Lung (tissue), 12 donors: Measurements from ENCODE around the gene SLC12A7. TPM values are rescaled to one million over a fixed set of nuclear protein-coding genes. Genes with fewer than 3 reads are reported as not detected.

Source experiments
- ATAC-seq: fragments of 200-7000 bp; cut with Tn5 transposase; one replicate; pipeline ENCODE4 v1.9.1; 2020; ENCODE audit warnings: moderate number of reproducible peaks; ENCODE audit not compliant: insufficient read depth, low FRiP score
- DNase-seq, 3 donors: peaks; one replicate each; pipeline ENCODE4 v3.0.0-alpha.2; 2013 to 2017
- H3K27ac ChIP-seq, 2 donors: one replicate each; pipeline ENCODE4 v1.5.1; 2013; ENCODE audit warnings: mild to moderate bottlenecking in 2 of 2, moderate library complexity in 2 of 2, control low read depth in 1 of 2, inconsistent platforms in 1 of 2, low read depth in 1 of 2, low read length in 1 of 2
- H3K27me3 ChIP-seq, 3 donors: one replicate each; pipeline ENCODE4 v1.5.1; 2013; ENCODE audit warnings: low read length in 2 of 3; ENCODE audit not compliant: control insufficient read depth in 3 of 3, insufficient read depth in 3 of 3
- H3K36me3 ChIP-seq, 4 donors: one replicate each; pipeline ENCODE4 v1.5.1; 2013; ENCODE audit warnings: low read length in 4 of 4, mild to moderate bottlenecking in 1 of 4, moderate library complexity in 1 of 4; ENCODE audit not compliant: control insufficient read depth in 4 of 4, insufficient read depth in 4 of 4
- H3K4me1 ChIP-seq, 5 donors: one replicate each; pipeline ENCODE4 v1.5.1; 2013; ENCODE audit warnings: low read length in 5 of 5, mild to moderate bottlenecking in 2 of 5, moderate library complexity in 1 of 5; ENCODE audit not compliant: control insufficient read depth in 5 of 5, insufficient read depth in 5 of 5
- H3K4me3 ChIP-seq: one replicate; pipeline ENCODE4 v1.5.1; 2013; ENCODE audit warnings: mild to moderate bottlenecking, control low read depth, moderate library complexity
- H3K9ac ChIP-seq, 2 donors: one replicate each; pipeline ENCODE4 v1.5.1; 2013; ENCODE audit warnings: low read length in 2 of 2, control low read depth in 1 of 2; ENCODE audit not compliant: insufficient read depth in 1 of 2
- H3K9me3 ChIP-seq, 4 donors: one replicate each; pipeline ENCODE4 v1.5.1; 2013; ENCODE audit warnings: low read length in 3 of 4, mild to moderate bottlenecking in 1 of 4, moderate library complexity in 1 of 4; ENCODE audit not compliant: control insufficient read depth in 4 of 4, insufficient read depth in 3 of 4
- WGBS, 2 donors: extraction: QIAGEN DNeasy Blood & Tissue Kit; methylation state at CpG; one replicate each; pipeline ENCODE4 v1.1.7; 2013; 5-methylcytosine and 5-hydroxymethylcytosine counted together
- polyA plus RNA-seq, 2 donors: library from polyadenylated mRNA; stranded (reverse); fragments of 200-250 nt; gene quantifications; one replicate each; pipeline ENCODE4 v1.2.1, GENCODE V29; 2013
- total RNA-seq, 2 donors: library from RNA; depleted of rRNA in 1 of 2; stranded (reverse); fragments of >200 nt in 1 of 2; gene quantifications; one replicate each; pipeline ENCODE4 v1.2.1, GENCODE V29; 2014 to 2021
- TF ChIP-seq, protein P1 (sequence below): IDR thresholded peaks from 2 replicates; pipeline ENCODE4 v1.5.1; 2012; ENCODE audit warnings: mild to moderate bottlenecking; ENCODE audit errors: control extremely low read depth, extremely low read depth
- donor health status: control.
- donor health status: control.
- donor health status: Bipolar disorder and iron deficiency.
- donor health status: healthy.
- donor health status: DM: yes; HTN: yes; CAD: no.

Gene SLC12A7
- total and polyA plus RNA-seq, 4 donors = 14.8 to 50.4 (median 39.8) TPM

DNA sequence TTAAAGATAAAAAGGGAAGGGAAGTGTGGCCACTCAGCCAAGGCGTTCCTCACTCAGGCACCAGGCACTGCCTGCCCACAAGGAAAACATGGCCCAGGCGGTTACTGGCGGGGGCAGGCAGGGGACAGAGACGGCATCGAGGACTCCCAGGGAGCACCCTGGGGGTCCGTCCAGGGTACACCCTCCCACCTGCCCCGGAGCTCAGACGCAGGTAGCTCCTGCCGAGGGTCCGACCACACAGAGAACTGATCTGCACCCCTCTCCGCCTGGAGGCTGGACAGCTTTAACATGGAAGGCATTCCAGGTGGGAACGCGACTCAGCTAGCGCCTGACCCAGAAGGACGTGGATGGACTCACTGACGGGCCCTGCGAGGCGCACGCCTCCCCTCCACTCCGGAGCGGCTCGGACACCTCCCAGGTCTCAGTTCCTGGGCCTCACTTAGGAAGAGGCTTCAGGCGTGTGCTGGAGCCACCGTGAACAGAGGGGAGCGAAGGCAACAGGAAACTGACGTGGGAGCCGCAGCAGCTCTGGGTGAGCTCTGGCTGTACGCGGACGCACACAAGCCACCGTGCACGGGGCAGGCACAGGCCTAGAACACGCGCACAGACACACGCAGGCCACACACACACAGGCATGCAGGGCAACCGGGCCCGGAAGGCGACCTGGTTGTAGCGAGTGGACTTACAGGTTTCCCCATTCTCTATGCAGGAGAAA lies 55.8 kb downstream of the SLC12A7 start:
- H3K4me1 ChIP-seq = no peaks in the 10 kb centered on the region
- H3K9ac ChIP-seq = no peak overlapping the region
- ATAC-seq = no peak
- TF ChIP-seq, protein P1, sequence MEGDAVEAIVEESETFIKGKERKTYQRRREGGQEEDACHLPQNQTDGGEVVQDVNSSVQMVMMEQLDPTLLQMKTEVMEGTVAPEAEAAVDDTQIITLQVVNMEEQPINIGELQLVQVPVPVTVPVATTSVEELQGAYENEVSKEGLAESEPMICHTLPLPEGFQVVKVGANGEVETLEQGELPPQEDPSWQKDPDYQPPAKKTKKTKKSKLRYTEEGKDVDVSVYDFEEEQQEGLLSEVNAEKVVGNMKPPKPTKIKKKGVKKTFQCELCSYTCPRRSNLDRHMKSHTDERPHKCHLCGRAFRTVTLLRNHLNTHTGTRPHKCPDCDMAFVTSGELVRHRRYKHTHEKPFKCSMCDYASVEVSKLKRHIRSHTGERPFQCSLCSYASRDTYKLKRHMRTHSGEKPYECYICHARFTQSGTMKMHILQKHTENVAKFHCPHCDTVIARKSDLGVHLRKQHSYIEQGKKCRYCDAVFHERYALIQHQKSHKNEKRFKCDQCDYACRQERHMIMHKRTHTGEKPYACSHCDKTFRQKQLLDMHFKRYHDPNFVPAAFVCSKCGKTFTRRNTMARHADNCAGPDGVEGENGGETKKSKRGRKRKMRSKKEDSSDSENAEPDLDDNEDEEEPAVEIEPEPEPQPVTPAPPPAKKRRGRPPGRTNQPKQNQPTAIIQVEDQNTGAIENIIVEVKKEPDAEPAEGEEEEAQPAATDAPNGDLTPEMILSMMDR = no peak
- DNase-seq = no peak
- WGBS, 2 donors = 92 to 93% methylated on average over 39 of the region's 39 CpGs
- H3K27me3 ChIP-seq = no peaks in the 10 kb centered on the region
- peaks cover 0 to 88% (median 15%) of the 10 kb centered on the region in 4 donors for H3K36me3 ChIP-seq
- H3K4me3 ChIP-seq = no peak overlapping the region
- H3K9me3 ChIP-seq = no peaks in the 10 kb centered on the region
- no peak overlapping the region for H3K27ac ChIP-seq

DNA sequence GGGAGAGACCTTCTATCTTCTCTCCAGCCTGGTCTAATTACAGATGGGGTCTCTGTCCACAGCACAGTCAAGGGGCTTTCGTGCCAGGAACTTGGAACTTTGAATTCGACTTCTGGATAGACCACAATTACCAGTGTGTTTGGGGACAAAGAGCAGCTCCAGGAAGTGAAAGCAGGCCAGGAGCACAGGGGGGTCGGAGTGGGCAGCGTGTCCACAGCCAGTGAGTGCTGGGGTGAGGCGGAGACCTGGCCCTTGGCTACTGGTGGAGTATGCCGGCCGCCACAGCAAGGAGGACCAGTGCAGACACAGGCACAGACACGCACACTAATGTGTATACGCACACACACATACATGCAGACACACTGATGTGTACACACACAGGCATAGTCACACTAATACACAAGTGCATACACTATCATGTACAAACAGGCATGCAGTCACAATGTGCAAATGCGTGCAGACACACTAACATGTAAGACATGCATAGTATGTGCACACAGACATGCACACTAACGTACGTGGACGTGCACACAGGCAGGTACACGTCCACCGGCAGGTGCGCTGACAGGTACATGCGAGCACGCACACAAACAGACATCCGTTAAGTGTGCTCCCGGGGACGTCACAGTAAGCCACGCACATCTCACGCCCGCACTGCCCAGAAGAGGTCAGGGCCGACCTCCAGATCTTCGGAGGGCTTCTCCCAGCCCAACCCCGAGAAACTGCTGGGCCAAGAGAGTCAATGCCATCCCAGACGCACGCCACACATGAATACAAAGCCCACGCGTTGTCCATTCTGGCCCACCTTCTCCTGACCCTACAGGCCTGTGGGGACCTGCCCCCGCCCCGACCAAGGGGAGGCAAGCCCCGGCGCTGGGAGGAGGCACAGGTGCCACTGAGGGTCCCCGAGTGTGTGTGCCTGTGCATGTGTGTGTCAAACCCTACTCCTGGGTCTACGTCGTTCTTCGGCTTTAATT lies 56.8 kb downstream of the SLC12A7 start:
- no peak for DNase-seq
- no peak for ATAC-seq
- H3K36me3 ChIP-seq = peaks cover 0 to 89% (median 16%) of the 10 kb centered on the region in 4 donors
- H3K4me3 ChIP-seq = no peak overlapping the region
- no peaks in the 10 kb centered on the region for H3K27me3 ChIP-seq
- H3K4me1 ChIP-seq = no peaks in the 10 kb centered on the region
- H3K27ac ChIP-seq = no peak overlapping the region
- H3K9me3 ChIP-seq = no peaks in the 10 kb centered on the region
- TF ChIP-seq, protein P1 = no peak
- WGBS, 2 donors = 90 to 92% methylated on average over 39 of the region's 39 CpGs
- no peak overlapping the region for H3K9ac ChIP-seq

DNA sequence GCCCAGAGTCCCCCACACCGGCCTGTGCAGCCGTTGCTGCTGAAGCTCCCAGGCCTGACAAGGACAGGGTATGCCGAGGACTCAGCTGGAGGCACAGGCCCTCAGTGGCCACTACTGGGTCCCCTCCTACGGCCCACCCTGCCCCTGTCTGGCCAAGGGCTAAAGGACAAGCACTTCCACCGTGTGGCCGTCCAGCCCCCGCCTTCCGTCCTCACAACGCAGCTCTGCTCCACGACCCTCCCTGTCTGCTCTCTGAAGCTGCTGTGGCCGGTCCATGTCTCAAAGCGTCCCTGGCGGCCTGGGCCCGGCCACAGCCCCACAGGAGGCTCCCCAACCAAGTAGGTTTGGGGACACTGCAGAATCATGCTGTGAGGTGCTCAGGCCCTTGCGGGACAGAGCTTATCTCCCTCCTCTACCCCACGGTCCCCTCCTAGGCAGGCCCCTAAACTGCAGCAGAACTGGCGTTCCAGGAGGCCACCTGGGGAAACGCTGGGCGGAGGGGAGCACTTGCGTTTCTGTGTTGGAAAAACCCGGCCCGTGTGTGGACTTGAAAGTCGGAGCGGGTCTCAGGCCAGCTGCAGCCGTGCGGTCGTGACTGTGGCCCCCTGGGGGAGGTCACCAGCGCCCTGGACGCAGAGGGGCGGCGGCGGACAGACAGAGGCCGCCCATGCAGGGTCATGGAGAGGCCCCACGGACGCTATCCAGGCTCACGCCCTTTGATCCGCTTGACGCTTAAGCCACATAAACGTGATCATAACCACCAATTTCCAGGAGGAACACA lies 57.7 kb downstream of the SLC12A7 start:
- Histone ChIP-seq H3K27ac (no peak overlapping the region), H3K9me3 (no peaks in the 10 kb centered on the region), H3K4me3 (no peak overlapping the region), H3K4me1 (no peaks in the 10 kb centered on the region), H3K36me3 (peaks cover 0 to 82% (median 16%) of the 10 kb centered on the region in 4 donors), H3K9ac (no peak overlapping the region), H3K27me3 (no peaks in the 10 kb centered on the region)
- ATAC-seq (no peak), DNase-seq (no peak)
- TF ChIP-seq, protein P1 = no peak
- 93% methylated on average over 39 of the region's 39 CpGs for WGBS, 2 donors
